Stimulated activated memory B cell treated with anti-CD40 and anti-IgM and Interleukin-4, amounts not matched to agents 10 μg/mL and 1 μg/mL and 100 μg/mL, for 72 hours (primary cell): Measurements from ENCODE around the gene ZC3H11A.

ENCODE experiments used
- ATAC-seq: fragments of 150-1000 bp; cut with Tn5 transposase; 2 replicates; pipeline ENCODE4 v1.10.0; 2021
- H3K27ac Mint-ChIP-seq: one replicate; pipeline ENCODE4 v1.8.0; 2022; ENCODE audit warnings: mild to moderate bottlenecking, mixed read lengths
- H3K27me3 Mint-ChIP-seq: one replicate; pipeline ENCODE4 v1.8.0; 2022; ENCODE audit warnings: mixed read lengths
- H3K36me3 Mint-ChIP-seq: one replicate; pipeline ENCODE4 v1.8.0; 2022; ENCODE audit warnings: mixed read lengths
- H3K4me1 Mint-ChIP-seq: one replicate; pipeline ENCODE4 v1.8.0; 2022; ENCODE audit warnings: mixed read lengths
- H3K4me3 Mint-ChIP-seq: one replicate; pipeline ENCODE4 v1.8.0; 2022; ENCODE audit warnings: mild to moderate bottlenecking, moderate library complexity, mixed read lengths
- H3K9me3 Mint-ChIP-seq: one replicate; pipeline ENCODE4 v1.8.0; 2022; ENCODE audit warnings: mixed read lengths

The ZC3H11A gene

GRCh38 chr1:203843435-203843834 is 48.0 kb downstream of the ZC3H11A start:
- H3K4me1 Mint-ChIP-seq = no peaks in the 10 kb centered on the region
- no peak for ATAC-seq
- no peaks in the 10 kb centered on the region for H3K27me3 Mint-ChIP-seq
- H3K27ac Mint-ChIP-seq = no peak overlapping the region
- H3K4me3 Mint-ChIP-seq = no peak overlapping the region
- H3K9me3 Mint-ChIP-seq = peaks cover 3% of the 10 kb centered on the region
- H3K36me3 Mint-ChIP-seq = peaks cover 58% of the 10 kb centered on the region
